ENCODE measurements around the gene DNMT1.
"Not testable (repeated sequence)": the region's sequence is repeated elsewhere in the genome, so short reads cannot be mapped to it uniquely, and the experiment has no call there.

DNMT1 gene

DNA sequence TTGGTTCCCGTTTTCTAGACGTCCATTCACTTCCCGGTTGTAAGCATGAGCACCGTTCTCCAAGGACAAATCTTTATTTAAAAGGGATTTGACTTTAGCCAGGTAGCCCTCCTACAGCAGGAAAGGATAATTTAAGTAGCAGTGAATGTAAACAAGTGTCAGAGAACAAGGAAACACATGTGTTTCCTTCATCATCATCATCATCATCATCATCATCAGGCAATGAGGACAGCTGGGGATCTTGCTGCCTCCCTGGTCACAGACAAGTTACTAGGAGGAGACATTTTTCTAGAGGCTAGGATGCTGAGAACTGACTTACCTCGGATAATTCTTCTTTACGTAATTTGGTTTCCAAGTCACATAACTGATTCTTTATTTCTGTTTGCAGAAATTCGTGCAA lies 14.3 kb downstream of the DNMT1 start:
- DNase-seq = no peak

DNA sequence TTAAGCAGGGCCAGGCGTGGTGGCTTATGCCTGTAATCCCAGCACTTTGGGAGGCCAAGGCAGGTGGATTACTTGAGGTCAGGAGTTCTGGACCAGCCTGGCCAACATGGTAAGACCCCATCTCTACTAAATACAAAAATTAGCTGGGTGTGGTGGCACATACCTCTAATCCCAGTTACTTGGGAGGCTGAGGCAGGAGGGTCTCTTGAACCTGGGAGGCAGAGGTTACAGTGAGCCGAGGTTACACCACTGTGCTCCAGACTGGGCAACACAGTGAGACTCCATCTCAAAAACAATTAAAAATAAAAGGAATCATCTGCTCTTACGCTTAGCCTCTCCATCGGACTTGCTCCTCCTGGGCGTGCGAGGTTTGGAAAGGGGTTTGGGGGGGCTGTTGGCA lies 14.7 kb downstream of the DNMT1 start:
- not testable (repeated sequence) for DNase-seq

DNA sequence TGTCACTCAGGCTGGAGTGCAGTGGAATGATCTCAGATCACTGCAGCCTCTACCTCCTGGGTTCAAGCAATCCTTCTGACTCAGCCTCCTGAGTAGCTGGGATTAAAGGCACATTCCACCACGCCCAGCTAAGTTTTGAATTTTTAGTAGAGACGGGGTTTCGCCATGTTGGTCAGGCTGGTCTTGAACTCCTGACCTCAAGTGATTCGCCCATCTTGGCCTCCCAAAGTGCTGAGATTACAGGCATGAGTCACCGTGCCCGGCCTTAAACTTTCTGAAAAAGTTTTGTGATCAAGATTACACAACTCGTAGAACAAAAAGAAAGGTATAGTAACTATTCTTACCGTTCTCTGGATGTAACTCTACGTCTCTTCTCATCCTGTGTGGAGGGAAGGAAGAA lies 21.2 kb downstream of the DNMT1 start:
- no peak for DNase-seq

- DNase-seq = no peak
These were observed 26.3 kb downstream of the DNMT1 start for GRCh38 chr19:10168386-10168948.

DNA sequence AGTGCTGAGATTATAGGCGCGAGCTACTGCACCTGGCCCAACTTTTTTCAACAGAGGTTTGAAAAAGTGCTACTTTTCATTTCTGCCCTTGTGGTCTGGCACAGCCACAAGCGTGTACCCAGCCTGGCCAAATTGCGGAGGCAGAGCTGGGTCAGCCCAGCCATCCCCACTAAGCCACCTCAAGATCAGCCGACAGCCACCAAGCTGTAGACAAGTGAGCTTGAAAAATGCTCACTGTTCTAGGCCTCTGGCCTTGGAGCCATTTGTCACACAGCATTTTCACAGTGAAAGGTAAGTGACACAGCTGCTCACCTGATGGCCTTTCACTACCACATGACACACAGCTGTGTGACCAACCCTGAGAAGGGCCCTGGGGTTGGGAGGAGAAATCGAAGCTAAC lies 27.3 kb downstream of the DNMT1 start:
- DNase-seq = no peak

DNA sequence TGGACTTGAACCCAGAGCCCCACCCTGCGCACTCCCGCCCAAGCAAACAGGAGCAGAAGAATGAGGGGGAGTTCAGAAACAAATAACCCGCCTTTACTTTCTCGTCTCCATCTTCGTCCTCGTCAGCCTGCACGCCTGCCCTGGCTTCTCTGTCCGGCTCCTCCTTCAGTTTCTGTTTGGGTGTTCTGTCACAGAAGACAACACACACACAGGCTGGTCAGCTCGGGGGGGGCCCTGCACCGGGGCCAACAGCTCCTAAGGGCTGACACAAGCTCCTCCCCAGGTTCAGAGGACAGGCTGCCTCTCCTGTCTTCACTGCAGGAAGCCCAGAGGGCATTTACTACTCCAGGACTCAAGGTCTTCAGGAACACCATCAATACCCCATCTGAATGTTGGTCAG lies 28.3 kb downstream of the DNMT1 start:
- not testable (repeated sequence) for DNase-seq

DNA sequence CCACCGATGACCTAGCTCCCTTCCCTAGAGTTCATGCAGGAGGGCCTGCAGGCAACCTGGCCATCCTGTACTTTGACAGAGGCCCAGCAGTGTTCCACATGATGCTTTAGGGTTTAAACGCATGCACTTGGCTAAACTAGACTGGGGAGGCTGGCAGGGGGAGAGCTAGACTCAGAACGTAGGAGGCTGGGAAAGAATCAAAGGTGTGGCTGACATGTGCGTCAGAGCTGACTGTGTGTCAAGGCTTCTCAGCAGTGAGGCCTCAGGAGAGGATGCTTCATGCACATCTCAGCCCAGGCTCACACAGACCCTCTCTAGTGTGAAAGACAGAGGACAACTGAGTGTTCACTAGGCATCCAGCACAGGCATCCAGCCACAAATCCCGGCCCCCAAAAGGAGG lies 28.7 kb downstream of the DNMT1 start:
- no peak for DNase-seq

DNA sequence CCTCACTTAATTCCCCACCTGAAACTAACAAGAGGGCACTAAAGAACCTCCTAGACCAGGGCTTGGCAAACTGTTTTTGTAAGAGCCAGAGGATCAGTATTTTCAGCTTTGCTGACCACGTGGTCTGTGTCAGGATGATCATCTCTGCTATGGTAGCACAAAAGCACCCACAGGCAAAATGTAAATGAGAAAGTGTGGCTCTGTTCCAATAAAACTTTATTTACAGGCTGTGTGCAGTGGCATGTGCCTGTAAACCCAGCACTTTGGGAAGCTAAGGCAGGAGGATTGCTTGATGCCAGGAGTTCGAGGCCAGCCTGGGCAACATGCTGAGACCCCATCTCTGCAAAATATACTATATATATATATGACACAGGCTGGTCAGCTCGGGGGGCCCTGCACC lies 31.2 kb downstream of the DNMT1 start:
- DNase-seq = no peak

GRCh38 chr19:10159610-10160009 lies 35.1 kb downstream of the DNMT1 start:
- DNase-seq = no peak

- DNase-seq = no peak
These were observed 36.3 kb downstream of the DNMT1 start for GRCh38 chr19:10158485-10158884.

- DNase-seq = no peak
These were observed 36.7 kb downstream of the DNMT1 start for GRCh38 chr19:10158071-10158470.

DNA sequence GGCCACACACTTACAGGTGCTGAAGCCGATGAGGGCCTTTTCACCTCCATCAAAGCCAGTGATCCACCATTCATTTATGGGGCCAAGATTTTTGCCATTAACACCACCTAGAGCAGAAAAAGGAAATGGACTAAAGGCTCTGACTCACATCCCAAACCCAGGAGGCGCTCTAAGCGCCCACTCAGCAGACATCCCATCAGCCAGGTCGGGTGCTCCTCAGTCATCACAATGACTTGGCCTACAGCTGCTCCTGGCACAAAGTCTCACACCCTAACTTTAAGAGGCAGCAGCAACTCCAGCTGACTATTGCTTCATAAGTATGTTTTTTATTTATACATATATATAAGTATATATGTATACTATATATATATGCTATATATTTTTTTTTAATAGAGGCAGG lies 38.9 kb downstream of the DNMT1 start:
- DNase-seq = peak; percentile 43

GRCh38 chr19:10152100-10152499 lies 42.7 kb downstream of the DNMT1 start:
- DNase-seq = no peak

GRCh38 chr19:10151521-10151920 lies 43.2 kb downstream of the DNMT1 start:
- no peak for DNase-seq

- DNase-seq = no peak
These were observed 45.3 kb downstream of the DNMT1 start for GRCh38 chr19:10149427-10149826.

- DNase-seq = no peak
These were observed 48.6 kb downstream of the DNMT1 start for GRCh38 chr19:10146142-10146541.

DNA sequence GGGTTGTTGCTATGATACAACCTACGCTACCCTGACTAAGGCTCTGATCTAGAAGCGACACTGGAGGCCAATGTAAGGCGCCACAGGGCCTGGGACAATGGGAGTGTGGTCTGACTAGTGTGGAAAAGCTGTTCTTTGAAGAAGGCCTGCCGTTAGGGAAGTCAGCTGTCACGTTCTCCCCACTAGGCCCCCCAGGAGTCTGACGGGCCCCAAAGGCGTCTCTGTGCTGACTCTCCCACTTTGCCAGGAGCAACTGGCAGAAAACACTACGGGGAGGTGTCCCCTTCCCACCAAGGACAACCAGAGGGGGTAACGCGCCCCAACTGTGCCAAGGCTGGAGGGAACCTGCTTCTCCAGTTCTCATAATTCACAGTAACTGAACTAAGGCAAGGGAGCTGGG lies 49.7 kb downstream of the DNMT1 start:
- DNase-seq = no peak

- peak; percentile 34 for DNase-seq
These were observed 50.4 kb downstream of the DNMT1 start for GRCh38 chr19:10144361-10144760.

- no peak for DNase-seq
These were observed 51.1 kb downstream of the DNMT1 start for GRCh38 chr19:10143681-10144080.

GRCh38 chr19:10142701-10143375 lies 51.9 kb downstream of the DNMT1 start:
- no peak for DNase-seq

DNA sequence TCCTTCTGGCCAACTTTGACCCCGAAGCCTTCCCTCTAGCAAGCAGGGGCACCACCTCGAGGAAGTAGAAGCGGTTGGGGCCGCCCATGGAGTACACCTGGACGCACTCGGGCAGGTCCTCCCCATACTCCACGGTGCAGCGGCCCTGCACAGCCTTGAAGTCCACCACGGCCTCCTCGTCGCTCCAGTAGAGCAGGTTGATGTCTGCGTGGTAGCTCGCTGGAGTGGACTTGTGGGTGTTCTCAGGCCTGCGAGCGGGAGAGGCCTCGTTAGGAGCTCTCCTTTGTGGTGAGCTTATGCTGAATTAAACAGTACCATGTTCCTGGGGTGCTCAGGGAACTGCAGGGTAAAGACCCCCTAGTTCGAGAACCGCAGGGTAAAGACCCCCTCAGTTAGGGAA lies 52.8 kb downstream of the DNMT1 start:
- DNase-seq = no peak

GRCh38 chr19:10141479-10141878 lies 53.3 kb downstream of the DNMT1 start:
- DNase-seq = no peak

DNA sequence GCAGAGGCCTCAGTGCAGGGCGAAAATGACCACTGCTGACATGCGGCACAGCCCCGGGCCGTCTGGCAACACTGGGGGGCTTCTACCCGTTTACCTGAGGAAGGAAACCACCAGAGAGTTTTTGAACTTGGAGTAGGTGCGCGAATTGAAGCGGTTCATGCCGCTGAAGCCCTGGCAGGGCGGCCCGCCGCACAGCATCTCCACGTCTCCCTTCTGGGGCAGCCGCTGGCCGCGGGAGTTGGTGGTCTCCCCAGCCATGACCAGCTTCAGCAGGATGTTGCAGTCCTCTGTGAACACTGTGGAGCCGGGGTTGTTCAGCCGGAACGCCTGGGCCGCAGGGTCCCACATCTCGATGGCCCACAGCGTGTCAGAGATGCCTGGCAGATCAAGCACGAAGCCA lies 54.8 kb downstream of the DNMT1 start:
- DNase-seq = no peak

DNA sequence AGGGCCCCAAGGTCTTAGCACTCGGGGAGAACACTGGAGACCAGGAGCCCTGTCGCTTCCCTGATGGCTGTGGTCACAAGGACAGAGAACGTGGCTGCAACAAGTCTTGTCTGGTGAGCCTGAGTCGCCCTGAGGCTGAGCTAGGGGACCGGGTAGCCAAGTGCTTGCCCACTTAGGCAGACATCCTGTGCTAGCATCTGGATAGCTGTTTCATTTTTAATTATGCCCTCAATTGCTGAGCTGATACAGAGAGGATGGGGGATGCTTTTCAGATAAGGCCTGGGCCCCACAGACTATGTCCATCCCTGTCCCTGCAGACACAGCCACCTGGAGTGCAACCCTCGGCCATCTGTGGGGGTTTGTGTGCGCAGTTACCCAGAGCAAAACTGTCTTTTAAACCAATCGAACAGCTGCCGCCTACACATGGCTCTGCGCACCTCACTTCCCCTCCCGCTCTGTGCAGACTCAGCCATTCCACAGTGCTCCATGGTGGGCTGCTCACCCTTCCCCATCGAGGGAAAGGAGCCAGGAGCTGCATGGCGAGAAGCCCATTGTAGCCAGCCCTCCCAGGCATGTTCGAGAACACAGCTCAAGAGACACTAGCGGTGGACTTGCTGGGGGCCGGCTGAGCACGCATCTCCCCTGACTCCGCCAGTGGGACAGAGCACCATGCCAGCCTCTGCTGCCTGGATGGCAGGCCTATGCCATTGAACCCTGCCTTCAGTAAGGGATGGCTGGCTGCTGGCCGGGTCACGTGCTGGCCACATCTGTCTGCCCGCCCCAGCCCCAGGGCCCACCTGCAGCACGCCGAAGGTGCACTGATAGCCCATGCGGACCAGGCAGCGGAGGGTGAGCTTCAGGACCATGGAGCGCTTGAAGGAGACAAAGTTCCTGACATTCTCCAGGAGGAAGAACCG lies 55.6 kb downstream of the DNMT1 start:
- DNase-seq = no peak
